Osteocyte (in vitro differentiated cells): Measurements from ENCODE around the gene CASP14. TPM values are rescaled to one million over a fixed set of nuclear protein-coding genes. Genes with fewer than 3 reads are reported as not detected.
"Not testable (repeated sequence)": the region's sequence is repeated elsewhere in the genome, so short reads cannot be mapped to it uniquely, and the experiment has no call there.

Experiments
- DNase-seq: peaks from one replicate; pipeline ENCODE4 v3.0.0; 2021; ENCODE audit warnings: mixed read lengths; ENCODE audit not compliant: unreplicated experiment; ENCODE audit errors: extremely low spot score
- H3K27ac Mint-ChIP-seq: one replicate; pipeline ENCODE4 v1.8.0; 2021; ENCODE audit warnings: mild to moderate bottlenecking, mixed read lengths; ENCODE audit not compliant: unreplicated experiment
- H3K27me3 Mint-ChIP-seq: one replicate; pipeline ENCODE4 v1.8.0; 2021; ENCODE audit warnings: mixed read lengths; ENCODE audit not compliant: unreplicated experiment
- H3K36me3 Mint-ChIP-seq: one replicate; pipeline ENCODE4 v1.8.0; 2021; ENCODE audit warnings: mixed read lengths; ENCODE audit not compliant: unreplicated experiment
- H3K4me1 Mint-ChIP-seq: one replicate; pipeline ENCODE4 v1.8.0; 2021; ENCODE audit warnings: mixed read lengths; ENCODE audit not compliant: unreplicated experiment
- H3K4me3 Mint-ChIP-seq: one replicate; pipeline ENCODE4 v1.8.0; 2021; ENCODE audit warnings: mild to moderate bottlenecking, moderate library complexity, mixed read lengths; ENCODE audit not compliant: unreplicated experiment
- H3K9me3 Mint-ChIP-seq: one replicate; pipeline ENCODE4 v1.8.0; 2021; ENCODE audit warnings: mixed read lengths; ENCODE audit not compliant: unreplicated experiment
- total RNA-seq: library from RNA; stranded (reverse); gene quantifications from 2 replicates; pipeline ENCODE4 v1.2.1, GENCODE V29; 2021
- TF ChIP-seq, protein P1 (sequence below): fragments of 200-600 bp; sonication (generic); IDR thresholded peaks from 2 replicates; pipeline ENCODE4 v1.5.0; 2021; ENCODE audit warnings: antibody characterized with exemption, mild to moderate bottlenecking, moderate library complexity

CASP14 gene
- total RNA-seq, 1 donor from 2014 or later: not detected

DNA sequence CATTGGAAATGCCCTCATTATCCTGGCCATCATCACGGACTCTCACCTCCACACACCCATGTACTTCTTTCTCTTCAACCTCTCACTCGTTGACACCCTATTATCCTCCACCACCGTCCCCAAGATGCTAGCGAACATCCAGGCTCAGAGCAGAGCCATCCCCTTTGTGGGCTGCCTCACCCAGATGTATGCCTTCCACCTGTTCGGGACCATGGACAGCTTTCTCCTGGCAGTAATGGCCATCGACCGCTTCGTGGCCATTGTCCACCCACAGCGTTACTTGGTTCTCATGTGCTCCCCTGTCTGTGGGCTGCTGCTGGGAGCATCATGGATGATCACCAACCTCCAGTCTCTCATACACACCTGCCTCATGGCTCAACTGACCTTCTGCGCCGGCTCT lies 37.9 kb downstream of the CASP14 start:
- H3K36me3 Mint-ChIP-seq: no peaks in the 10 kb centered on the region
- H3K9me3 Mint-ChIP-seq: no peaks in the 10 kb centered on the region
- H3K4me3 Mint-ChIP-seq: no peak overlapping the region
- TF ChIP-seq, protein P1, sequence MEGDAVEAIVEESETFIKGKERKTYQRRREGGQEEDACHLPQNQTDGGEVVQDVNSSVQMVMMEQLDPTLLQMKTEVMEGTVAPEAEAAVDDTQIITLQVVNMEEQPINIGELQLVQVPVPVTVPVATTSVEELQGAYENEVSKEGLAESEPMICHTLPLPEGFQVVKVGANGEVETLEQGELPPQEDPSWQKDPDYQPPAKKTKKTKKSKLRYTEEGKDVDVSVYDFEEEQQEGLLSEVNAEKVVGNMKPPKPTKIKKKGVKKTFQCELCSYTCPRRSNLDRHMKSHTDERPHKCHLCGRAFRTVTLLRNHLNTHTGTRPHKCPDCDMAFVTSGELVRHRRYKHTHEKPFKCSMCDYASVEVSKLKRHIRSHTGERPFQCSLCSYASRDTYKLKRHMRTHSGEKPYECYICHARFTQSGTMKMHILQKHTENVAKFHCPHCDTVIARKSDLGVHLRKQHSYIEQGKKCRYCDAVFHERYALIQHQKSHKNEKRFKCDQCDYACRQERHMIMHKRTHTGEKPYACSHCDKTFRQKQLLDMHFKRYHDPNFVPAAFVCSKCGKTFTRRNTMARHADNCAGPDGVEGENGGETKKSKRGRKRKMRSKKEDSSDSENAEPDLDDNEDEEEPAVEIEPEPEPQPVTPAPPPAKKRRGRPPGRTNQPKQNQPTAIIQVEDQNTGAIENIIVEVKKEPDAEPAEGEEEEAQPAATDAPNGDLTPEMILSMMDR: no peak
- peaks cover 2% of the 10 kb centered on the region for H3K4me1 Mint-ChIP-seq
- H3K27ac Mint-ChIP-seq: no peak overlapping the region
- H3K27me3 Mint-ChIP-seq: peaks cover 34% of the 10 kb centered on the region
- no peak for DNase-seq

DNA sequence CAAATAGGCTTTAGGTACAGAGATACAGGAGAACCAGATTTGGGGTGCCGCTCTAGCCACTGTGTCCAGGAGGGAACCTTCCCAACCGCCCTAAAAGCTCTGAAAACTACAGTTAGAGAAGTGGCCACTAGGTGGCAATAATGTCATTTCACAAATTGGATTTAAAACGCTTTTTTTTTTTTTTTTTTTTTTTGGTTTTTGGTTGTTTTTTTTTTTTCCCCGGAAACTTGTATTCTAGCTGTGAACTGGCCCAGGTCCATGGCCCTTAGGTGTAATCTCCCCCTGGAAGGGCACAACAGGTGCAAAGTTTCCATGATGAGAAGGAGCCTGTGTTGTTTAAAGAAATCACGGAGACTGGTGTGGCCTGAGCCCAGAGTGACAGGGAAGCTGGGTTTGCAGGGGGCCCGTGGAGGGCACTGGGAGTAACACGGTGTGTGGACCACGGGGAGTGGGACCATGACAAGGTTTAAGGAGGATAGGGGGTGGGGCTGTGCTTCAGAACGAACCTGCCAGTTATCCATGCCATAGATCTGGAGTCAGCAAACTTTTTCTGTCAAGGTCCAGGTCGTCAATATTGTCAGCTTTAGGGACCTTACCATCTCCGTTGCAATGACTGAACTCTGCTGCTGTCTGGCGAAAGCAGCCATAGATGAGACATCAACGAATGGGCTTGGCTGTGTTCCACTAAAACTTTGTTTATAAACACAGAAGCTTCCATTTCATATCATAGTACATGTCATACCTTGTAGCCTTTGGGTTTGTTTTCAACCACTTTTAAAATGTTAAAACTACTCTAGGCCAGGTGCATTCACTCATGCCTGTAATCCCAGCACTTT lies 42.9 kb downstream of the CASP14 start:
- Mint-ChIP-seq H3K36me3 (no peaks in the 10 kb centered on the region), H3K4me3 (no peak overlapping the region), H3K27ac (no peak overlapping the region), H3K9me3 (no peaks in the 10 kb centered on the region), H3K27me3 (peaks cover 15% of the 10 kb centered on the region), H3K4me1 (peaks cover 2% of the 10 kb centered on the region)
- no peak for DNase-seq
- TF ChIP-seq, protein P1: peak; percentile 71

DNA sequence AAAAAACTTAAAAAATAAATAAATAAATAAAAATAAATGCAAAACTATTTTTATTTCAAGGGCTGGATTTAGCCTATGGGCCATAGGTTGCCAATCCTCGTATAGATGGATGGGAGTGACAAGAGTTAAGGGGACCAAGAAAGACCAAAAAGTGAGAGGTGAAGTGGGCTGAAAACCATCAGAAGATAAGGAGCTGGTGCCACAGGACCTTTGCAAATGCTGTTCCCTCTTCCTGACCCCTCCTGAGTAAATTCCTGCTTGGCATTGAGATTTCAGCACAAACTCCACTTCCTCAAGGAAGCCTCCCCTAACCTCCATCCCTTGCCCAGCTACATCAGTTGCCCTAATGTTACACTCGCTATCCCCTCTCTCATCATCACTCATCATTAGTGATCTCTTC lies 43.7 kb downstream of the CASP14 start:
- no peak for DNase-seq
- Mint-ChIP-seq H3K9me3 (no peaks in the 10 kb centered on the region), H3K36me3 (no peaks in the 10 kb centered on the region), H3K4me1 (peaks cover 2% of the 10 kb centered on the region), H3K4me3 (no peak overlapping the region), H3K27me3 (peaks cover 7% of the 10 kb centered on the region), H3K27ac (no peak overlapping the region)
- TF ChIP-seq, protein P1: no peak

DNA sequence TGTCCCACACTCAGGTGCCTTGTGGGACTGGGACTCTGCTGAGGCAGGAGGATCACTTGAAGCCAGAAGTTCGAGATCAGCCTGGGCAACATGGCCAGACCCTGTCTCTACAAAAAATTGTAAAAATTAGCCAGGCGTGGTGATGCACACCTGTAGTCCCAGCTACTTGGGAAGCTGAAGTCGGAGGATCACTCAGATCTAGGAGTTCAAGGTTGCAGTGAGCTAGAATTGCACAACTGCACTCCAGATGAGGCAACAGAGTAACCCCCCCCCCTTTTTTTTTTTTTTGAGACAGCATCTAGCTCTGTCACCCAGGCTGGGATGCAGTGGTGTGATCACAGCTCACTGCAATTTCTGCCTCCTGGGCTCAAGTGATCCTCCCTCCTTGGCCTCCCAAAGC lies 46.9 kb downstream of the CASP14 start:
- H3K4me3 Mint-ChIP-seq: no peak overlapping the region
- peaks cover 4% of the 10 kb centered on the region for H3K4me1 Mint-ChIP-seq
- TF ChIP-seq, protein P1: no peak
- H3K27ac Mint-ChIP-seq: no peak overlapping the region
- no peaks in the 10 kb centered on the region for H3K36me3 Mint-ChIP-seq
- H3K9me3 Mint-ChIP-seq: no peaks in the 10 kb centered on the region
- DNase-seq: no peak
- no peaks in the 10 kb centered on the region for H3K27me3 Mint-ChIP-seq

DNA sequence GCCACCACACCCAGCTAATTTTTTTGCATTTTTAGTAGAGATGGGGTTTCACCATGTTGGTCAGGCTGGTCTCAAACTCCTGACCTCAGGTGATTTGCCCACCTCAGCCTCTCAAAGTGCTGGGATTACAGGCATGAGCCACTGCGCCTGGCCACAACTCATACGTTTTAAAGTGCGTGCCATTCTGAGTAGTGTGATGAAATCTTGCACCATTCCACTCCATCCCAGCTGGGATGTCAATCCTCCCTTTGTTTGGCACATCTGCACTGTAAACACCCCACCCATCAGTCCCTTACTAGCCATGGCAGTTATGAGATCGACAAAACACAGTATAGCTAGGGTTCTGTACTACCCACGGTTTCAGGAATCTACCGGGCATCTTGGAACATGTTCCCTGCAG lies 48.7 kb downstream of the CASP14 start:
- H3K27ac Mint-ChIP-seq, H3K27me3 Mint-ChIP-seq, H3K4me1 Mint-ChIP-seq: not testable (repeated sequence)

More for the DNA sequence above, 48.7 kb downstream of the CASP14 start:
- H3K4me3 Mint-ChIP-seq, H3K36me3 Mint-ChIP-seq, DNase-seq, H3K9me3 Mint-ChIP-seq: not testable (repeated sequence)
